ENCODE data around the gene NEGR1. TPM values are rescaled to one million over a fixed set of nuclear protein-coding genes. Genes with fewer than 3 reads are reported as not detected.

NEGR1 gene
- total RNA-seq, 1 donor from 2014 or later: 0.58 TPM

GRCh38 chr1:72283307-72284083 lies 1.2 kb upstream of the NEGR1 start:
- H3K36me3 Mint-ChIP-seq (ENCODE audit: low read depth): no peaks in the 10 kb centered on the region
- no peaks in the 10 kb centered on the region for H3K9me3 Mint-ChIP-seq
- TF ChIP-seq CTCF (conservative IDR thresholded peaks at IDR 0.05): peak; percentile 9
- no peak overlapping the region for H3K4me3 Mint-ChIP-seq
- H3K27ac Mint-ChIP-seq (ENCODE audit: unreplicated experiment): no peak overlapping the region
- peaks cover 45% of the 10 kb centered on the region for H3K27me3 Mint-ChIP-seq (ENCODE audit: low read depth)
- H3K4me1 Mint-ChIP-seq: peaks cover 12% of the 10 kb centered on the region
- peak; percentile 42 for DNase-seq (ENCODE audit: low read depth, low spot score)

GRCh38 chr1:72283022-72283306 lies 625 bp upstream of the NEGR1 start:
- H3K27me3 Mint-ChIP-seq (ENCODE audit: low read depth): peaks cover 48% of the 10 kb centered on the region
- no peaks in the 10 kb centered on the region for H3K9me3 Mint-ChIP-seq
- TF ChIP-seq CTCF (conservative IDR thresholded peaks at IDR 0.05): peak; percentile 19
- no peak for DNase-seq (ENCODE audit: low read depth, low spot score)
- H3K27ac Mint-ChIP-seq (ENCODE audit: unreplicated experiment): no peak overlapping the region
- H3K4me3 Mint-ChIP-seq: no peak overlapping the region
- H3K4me1 Mint-ChIP-seq: peaks cover 12% of the 10 kb centered on the region
- H3K36me3 Mint-ChIP-seq (ENCODE audit: low read depth): no peaks in the 10 kb centered on the region

- Mint-ChIP-seq H3K36me3 (ENCODE audit: low read depth) (no peaks in the 10 kb centered on the region), H3K4me1 (peaks cover 12% of the 10 kb centered on the region), H3K9me3 (no peaks in the 10 kb centered on the region), H3K27ac (ENCODE audit: unreplicated experiment) (no peak overlapping the region), H3K4me3 (no peak overlapping the region), H3K27me3 (ENCODE audit: low read depth) (peaks cover 51% of the 10 kb centered on the region)
- DNase-seq (ENCODE audit: low read depth, low spot score): no peak
- no peak for TF ChIP-seq CTCF (conservative IDR thresholded peaks at IDR 0.05)
These were observed 585 bp downstream of the NEGR1 start for GRCh38 chr1:72281637-72282270.

GRCh38 chr1:72281144-72281543 lies 1.2 kb downstream of the NEGR1 start:
- Mint-ChIP-seq H3K27me3 (ENCODE audit: low read depth) (peaks cover 51% of the 10 kb centered on the region), H3K27ac (ENCODE audit: unreplicated experiment) (no peak overlapping the region), H3K36me3 (ENCODE audit: low read depth) (no peaks in the 10 kb centered on the region), H3K4me1 (peaks cover 12% of the 10 kb centered on the region), H3K4me3 (no peak overlapping the region), H3K9me3 (no peaks in the 10 kb centered on the region)
- no peak for TF ChIP-seq CTCF (conservative IDR thresholded peaks at IDR 0.05)
- no peak for DNase-seq (ENCODE audit: low read depth, low spot score)

GRCh38 chr1:72280711-72281110 lies 1.6 kb downstream of the NEGR1 start:
- DNase-seq (ENCODE audit: low read depth, low spot score): no peak
- peaks cover 12% of the 10 kb centered on the region for H3K4me1 Mint-ChIP-seq
- no peak for TF ChIP-seq CTCF (conservative IDR thresholded peaks at IDR 0.05)
- no peaks in the 10 kb centered on the region for H3K9me3 Mint-ChIP-seq
- no peak overlapping the region for H3K27ac Mint-ChIP-seq (ENCODE audit: unreplicated experiment)
- peaks cover 54% of the 10 kb centered on the region for H3K27me3 Mint-ChIP-seq (ENCODE audit: low read depth)
- H3K36me3 Mint-ChIP-seq (ENCODE audit: low read depth): no peaks in the 10 kb centered on the region
- H3K4me3 Mint-ChIP-seq: no peak overlapping the region
